Measurements from ENCODE around the gene SLC6A1.
A peak's percentile ranks its signal among the peaks of the same experiment; 100 is the strongest.

Gene SLC6A1

GRCh38 chr3:10972072-10972782 lies 20.3 kb upstream of the SLC6A1 start:
- DNase-seq = no peak

DNA sequence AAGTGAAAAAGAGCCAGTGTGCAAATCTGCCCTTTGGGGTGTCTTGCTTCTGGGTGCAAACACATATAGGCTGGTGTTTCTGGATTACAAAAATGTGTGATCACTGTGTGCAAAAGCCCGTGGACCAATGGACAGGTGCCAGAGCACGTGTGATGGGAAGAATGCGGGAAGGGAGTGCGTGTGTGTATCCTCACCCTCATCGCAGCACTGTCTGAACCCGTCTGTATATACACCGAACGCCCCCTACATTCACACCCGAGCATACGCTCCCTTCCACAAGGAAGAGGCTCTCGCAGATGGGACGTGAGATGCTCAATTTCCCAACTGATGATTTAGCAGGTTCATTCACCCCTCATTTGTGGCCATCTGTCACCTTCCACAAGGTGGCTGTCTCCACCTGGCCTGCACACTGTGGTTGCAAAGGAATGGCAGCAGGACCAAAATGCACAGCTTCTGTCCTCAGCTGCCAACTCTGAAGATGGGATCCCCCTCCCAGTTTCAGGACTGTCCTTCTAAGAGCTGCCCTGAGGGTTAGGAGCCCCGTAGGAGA lies 19.4 kb upstream of the SLC6A1 start:
- peak; percentile 10 for DNase-seq

DNA sequence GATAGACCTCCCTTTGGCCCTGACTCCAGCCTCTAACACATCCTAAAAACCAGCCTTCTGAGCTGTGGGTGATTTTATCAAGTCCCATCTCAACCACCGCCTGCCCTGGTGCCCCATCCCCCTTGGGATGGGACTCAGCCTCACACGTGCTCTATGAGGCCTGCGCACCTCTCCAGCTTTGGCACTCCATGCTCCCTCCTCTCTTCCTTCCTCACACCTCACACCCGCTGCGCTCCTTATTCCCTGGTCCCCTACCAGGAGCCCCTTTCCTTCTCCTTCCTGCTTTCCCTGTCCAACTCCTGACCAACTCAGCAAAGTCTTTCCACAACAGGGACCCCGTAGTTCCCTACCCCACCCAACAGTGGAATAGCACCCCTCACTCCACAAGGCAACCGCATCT lies 18.4 kb upstream of the SLC6A1 start:
- DNase-seq = no peak

DNA sequence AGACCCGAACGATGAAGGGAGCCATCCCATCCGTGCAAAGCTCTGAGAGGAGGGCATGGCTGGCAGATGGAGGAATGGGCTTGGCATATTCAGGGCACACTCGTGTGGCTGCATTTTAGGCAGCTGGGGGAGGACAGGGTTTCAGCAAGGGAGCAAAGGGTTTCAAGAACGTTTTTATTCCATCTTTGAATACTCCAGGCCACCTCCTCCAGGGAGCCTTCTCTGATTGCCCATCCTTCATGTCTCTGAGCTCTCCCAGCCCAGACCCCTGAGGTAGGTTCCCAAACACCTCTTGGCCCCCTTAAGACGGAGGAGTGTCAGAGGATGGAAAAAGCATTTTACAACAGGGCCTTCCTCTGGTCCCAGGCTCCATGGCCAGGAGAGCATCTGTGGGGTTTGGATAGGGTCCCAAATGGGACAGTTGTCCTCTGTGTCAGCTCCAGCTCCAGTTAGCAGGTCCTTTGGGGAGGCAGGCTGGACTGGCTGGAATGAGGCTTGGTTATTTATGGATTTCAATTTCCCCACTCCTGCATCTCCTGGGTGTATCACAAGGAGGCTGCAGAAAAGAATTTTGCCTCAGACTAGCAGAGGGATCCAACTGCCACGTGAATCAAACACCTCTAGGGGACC lies 17.7 kb upstream of the SLC6A1 start:
- no peak for DNase-seq

DNA sequence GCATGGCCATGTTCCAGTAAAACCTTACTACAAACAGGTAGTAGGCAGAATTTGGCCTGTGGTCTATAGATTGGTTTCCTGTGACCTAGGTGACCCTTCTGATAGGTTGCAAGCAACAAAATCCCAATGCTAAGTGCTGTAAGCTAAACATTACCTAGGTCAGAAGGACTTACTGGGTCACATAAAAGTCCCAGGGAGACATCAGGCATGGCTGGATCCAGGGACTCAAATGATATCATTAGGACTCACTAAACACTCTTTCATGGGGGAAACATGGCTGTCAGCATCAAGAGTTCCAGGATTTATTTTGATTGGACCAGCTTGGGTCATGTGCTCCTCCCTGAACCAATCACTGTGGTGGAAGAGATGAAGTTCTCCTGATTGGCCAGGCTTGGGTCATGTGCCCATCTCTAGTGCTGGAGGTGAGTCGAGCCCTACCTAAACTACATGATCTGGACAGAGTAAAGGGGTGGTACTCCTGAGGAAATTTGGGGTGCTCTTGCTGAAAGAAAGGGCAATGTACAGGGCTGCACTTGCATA lies 16.8 kb upstream of the SLC6A1 start:
- DNase-seq = no peak

DNA sequence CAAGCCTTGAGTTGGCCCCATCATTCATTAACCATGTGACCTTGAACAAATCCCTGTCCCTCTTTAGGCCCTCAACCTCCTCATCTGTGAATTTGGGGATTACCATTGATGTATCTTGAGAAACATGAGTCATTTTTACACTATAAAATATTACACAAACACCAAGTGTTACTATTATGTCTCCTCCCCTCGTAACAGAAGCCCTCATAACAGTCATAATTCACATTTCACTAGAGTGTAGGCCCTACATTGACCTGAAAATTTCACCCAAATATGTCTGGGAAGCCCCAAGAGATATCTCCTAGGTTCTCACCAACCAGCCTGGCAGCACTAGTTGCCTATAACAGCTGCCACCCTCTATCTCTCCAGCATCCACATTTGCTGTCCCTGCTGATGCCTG lies 15.8 kb upstream of the SLC6A1 start:
- no peak for DNase-seq

GRCh38 chr3:10977892-10978510 lies 14.5 kb upstream of the SLC6A1 start:
- no peak for DNase-seq

DNA sequence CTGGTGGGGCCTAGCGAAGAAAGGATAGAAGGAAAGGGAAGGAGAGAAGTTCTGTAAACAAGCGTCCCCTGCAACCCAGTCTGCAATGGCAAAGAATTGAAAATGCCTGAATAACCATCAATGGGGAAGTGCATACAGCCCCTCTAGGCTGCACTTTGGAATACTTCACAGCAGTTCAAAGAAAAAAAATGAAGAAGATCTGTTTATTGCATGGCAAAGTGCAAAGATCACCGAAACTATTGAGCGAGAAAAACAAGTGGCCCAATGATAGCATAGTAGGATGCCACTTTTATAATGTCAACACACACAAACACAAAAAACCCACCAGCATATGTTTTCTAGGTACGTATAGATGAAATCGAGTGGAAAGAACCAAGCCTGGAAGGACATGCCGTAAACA lies 13.6 kb upstream of the SLC6A1 start:
- no peak for DNase-seq

DNA sequence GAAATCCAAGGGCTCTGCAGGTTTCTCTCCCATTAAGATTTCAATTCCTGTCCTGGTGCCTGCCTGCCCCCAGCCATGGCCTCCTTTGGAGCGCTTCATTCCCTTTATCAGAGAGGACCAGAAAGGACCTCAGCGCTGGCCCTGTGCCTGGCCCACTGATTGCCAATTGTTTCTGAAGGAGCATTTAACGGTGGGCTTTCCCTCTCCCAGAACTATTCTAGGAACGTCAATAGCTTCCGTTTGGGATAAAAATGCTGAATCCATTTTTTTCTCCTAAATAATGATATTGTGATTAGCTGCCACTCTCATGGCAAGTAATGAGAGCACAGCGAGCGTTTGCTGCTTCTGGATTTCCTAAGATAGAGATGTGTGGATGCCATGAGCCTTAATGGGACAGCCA lies 12.2 kb upstream of the SLC6A1 start:
- DNase-seq = no peak

DNA sequence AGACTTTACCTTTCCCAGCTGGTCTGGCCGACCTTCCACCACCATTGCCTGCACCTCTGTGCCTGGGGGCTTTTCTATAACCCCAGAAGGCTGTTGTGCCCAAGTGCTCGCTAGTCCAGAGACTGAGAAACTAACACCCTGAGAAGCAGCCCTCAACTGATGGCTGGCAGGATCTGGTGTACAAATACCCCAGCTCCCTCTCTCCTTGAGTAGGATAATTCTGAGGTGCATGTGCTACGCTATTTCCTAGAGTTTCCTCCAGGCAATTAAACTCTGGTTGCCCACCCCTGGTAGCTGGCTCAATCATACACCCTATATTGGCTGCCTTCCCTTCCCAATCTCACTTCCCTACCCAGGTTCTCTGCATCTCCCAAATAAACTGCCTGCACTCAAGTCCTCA lies 11.5 kb upstream of the SLC6A1 start:
- DNase-seq = no peak

DNA sequence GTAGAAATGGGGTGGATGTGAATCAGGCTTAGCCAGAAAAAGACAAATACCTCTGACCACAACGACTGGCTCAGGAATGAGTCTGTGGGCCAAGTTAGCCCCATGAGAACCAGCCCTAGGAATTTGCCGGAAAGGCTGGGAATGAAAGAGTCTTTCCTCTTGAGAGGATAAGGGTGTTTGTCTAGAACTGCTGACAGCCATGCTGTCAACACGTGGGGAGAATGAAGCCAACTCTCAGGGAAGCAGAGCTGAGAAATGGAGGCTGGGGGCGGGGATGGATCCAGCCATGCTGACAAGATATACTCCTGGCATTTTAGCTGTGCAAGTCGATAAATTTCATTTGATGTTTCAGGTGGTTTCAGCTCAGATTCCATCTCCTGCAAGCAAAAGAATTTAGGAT lies 10.6 kb upstream of the SLC6A1 start:
- DNase-seq = no peak

GRCh38 chr3:10982782-10983181 lies 9.8 kb upstream of the SLC6A1 start:
- DNase-seq = no peak

GRCh38 chr3:10983219-10983916 lies 9.2 kb upstream of the SLC6A1 start:
- DNase-seq = no peak

DNA sequence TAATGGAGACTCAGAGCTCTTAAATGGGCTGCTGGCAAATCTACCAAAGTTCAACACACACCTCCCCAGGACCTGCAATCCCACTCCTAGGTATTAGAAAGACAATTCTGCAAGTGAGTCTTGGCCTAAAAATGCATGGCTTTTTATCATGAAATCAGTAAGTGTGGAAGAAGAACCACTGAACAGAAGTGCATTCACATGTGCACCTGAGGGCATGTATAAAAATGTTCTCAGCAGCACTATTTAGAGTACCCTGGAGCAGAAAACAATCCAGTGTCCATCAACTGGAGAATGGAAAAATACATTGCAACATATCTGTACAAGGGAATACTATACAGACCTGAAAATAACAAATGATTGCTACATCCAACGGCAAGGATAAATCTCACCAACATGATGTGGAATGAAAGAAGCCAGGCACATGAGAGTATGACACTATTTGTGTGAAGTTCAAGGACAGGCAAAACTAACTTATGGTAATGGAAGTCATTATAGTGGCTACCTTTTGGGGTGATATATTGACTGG lies 8.1 kb upstream of the SLC6A1 start:
- DNase-seq = no peak

DNA sequence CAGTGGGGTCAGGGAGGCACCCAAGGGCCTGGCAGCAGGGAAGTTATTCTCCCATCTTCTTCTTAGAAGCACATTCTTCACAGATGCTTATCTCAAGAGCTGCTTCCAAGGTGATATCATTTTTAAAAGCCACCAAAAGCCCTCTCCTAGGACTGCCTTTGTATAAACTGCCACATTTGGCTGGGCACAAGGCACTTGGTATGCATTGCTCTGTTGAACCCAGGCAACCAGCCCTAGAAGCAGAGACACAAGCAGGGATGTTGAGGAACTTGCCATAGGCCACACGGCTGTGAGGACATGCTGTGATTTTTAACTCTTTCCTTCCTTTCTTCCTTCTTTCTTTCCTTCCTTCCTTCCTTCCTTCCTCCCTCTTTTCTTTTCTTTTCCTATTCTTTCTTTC lies 7.4 kb upstream of the SLC6A1 start:
- DNase-seq = no peak

DNA sequence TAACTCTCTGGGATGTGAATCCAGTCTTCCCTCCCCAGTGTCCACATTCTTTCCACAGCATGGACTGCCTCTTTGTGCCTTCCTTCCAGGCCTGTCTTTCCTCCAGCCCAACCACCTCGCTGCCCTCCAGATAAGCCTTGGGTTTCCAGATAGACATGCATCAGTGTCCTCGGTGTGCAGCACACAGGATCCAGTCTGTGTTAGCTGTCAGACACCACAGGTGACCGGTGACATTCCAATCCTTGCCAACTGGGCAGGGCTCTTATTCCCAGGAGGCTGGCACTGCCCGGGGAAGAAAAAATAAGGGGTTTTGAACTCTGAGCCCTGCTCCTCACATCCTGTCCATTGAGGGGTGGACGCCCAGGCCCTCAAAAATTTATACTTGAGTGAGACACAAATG lies 6.0 kb upstream of the SLC6A1 start:
- no peak for DNase-seq

DNA sequence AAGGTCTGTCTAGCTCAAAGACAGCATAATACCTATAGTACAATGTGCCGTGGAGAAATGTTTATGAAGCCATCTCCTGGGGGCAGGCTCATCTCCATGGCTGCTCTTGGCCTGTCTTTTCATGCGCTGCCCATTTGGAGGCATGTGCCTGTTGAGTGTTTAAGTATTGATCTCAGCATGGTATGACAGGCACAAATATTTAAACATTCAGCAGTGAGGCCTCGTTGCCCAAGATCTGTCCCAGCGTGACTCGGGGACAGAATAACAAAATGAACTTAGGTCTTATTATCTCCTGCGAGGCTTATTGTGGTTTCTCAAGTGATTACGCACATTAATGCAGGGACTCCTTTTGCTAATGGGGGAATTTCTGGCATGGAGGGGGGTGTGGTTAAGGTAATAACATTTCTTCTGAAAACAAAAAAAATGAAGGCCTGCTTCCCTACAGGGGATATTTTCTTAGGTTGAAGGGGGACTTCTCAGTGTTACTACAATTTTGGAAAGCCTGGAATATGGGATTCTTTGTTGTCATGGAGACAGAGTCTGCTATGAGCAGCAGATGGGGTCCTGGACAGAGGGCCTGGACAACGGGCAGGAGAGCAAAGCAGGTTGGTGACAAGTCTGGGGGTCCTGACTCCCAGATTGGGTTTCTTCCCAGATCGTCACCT lies 4.4 kb upstream of the SLC6A1 start:
- no peak for DNase-seq

DNA sequence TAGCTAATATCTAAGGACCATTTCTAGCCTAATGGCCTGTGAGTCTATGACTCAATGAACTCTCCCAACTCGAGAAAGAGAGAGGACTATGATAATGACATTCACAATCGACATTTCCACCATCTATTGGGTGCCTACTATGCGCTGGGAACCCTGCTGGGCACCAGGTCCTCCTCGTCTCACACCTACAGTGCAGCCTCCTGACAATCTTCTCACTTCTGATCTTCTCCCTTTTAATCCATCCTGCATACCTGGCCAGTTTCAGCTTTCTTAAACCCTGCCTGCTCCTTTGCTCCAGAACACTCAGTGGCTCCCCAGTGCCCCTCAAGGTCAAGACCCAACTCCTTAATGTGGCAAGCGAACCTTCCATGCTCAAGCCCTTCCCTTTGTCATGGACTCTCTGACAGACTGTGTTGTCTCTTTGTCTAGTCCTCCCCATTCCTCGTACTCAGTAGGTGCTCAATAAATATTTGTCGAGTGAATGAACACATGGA lies 3.5 kb upstream of the SLC6A1 start:
- no peak for DNase-seq

DNA sequence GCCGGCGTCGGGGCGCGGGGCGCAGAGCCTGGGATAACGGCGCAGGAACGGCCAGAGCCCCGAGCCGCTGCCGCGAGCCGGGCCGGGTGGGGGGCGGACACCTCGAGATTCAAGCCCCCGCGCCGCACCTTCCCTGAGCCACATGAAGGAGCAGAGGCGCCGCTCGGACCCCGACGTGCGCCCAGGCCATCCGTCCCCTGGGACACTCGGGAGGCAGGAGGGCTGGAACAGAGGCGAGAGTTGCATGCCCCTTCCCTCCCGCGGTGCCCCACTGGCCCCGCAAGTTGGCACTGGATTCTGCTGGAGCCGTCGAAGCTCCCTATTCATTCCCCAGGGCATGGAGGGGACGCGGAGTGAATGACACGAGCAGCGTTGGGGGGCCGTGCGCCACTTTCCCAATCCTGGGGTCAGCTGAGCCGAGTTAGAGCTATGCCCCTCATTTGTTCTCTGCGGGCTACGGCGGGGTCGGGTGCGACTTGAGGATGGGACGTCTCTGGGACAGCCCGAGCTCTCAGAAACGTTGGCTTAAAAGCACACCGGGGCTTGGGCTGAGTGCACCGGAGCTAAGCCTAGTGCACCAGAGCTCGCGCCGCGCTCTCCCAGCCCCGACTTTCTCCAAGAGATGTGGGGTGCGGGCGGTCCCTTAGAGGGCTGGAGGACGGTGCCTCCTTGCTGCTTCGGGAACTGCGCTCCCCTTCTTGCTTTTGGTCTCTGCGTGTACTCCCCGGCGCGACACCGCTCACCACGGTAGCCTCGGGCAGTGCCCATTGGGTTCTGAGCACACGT lies 588 bp downstream of the SLC6A1 start:
- DNase-seq = no peak

- no peak for DNase-seq
Measured at GRCh38 chr3:10993729-10994065, 1.1 kb downstream of the SLC6A1 start.

DNA sequence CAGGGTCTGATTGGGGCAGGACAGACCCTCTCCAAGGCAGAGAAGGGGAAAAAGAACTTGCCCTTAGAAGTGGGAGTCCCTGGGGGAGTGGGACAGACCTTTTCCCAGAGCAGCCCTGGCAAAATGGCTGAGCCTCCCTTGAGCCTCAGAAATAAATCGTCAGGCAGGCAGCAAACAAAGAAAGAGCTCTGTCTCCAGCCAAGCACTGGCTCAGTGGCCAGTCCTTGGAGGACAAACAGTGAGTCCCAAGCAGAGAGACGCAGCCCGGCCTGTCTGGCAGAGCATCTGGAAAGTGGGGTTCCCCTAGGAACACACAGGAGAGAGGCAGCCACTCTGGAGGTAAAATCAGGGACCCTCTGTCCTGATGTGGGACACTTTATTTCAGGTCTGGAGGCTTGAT lies 1.8 kb downstream of the SLC6A1 start:
- no peak for DNase-seq

GRCh38 chr3:10995871-10996270 lies 3.3 kb downstream of the SLC6A1 start:
- no peak for DNase-seq
